Endothelial cell of umbilical vein (primary cell): ENCODE data around the gene RAB40C. TPM values are rescaled to one million over a fixed set of nuclear protein-coding genes. Genes with fewer than 3 reads are reported as not detected.

Experiments used
- BruUV-seq: library from RNA; stranded (reverse); fragments of 400-500 nt; replicated peaks from 2 replicates; lab custom pipeline; 2021; lab: Mats Ljungman, UMichigan
- CTCF ChIA-PET: fragments of 300-600, 350-600 bp; sonication (Branson Sonifier 250); formaldehyde crosslinking; loops from one replicate; lab custom pipeline; 2021; ENCODE audit warnings: antibody characterized with exemption, inconsistent platforms; lab: Charles Lee
- POLR2A ChIA-PET: fragments of 300-600, 350-600 bp; sonication (Branson Sonifier 250); formaldehyde crosslinking; loops from one replicate; lab custom pipeline; 2021; ENCODE audit warnings: antibody characterized with exemption, inconsistent platforms; lab: Charles Lee
- DNase-seq: peaks from one replicate; pipeline ENCODE4 v3.0.0-alpha.2; 2011; ENCODE audit warnings: low read depth, low spot score
- FAIRE-seq: peaks from 2 replicates; lab custom pipeline; 2011; peaks lifted over from hg19 to GRCh38; lab: Jason Lieb, UNC
- H2AFZ ChIP-seq: 2 replicates; pipeline ENCODE4 v1.6.0; 2012; ENCODE audit warnings: low read depth, low read length, control low read depth, inconsistent platforms
- H3K27ac ChIP-seq: 2 replicates; pipeline ENCODE4 v1.5.1; 2011; ENCODE audit warnings: low read depth, mild to moderate bottlenecking, control low read depth, low read length, moderate library complexity; ENCODE audit not compliant: insufficient read depth
- H3K27me3 ChIP-seq, 2 experiments: 2 replicates each; pipeline versions ENCODE4 v1.6.0 to v1.6.1; 2011; ENCODE audit warnings: low read length in 2 of 2, mixed read lengths in 1 of 2; ENCODE audit not compliant: control insufficient read depth in 2 of 2, insufficient read depth in 2 of 2
- H3K36me3 ChIP-seq, 2 experiments: 2 replicates in 1 of 2; 3 replicates in 1 of 2; pipeline ENCODE4 v1.5.1; 2011; ENCODE audit warnings: low read length in 2 of 2, mild to moderate bottlenecking in 1 of 2, moderate library complexity in 1 of 2; ENCODE audit not compliant: control insufficient read depth in 2 of 2, insufficient read depth in 2 of 2; ENCODE audit errors: extremely low read depth in 1 of 2
- H3K4me1 ChIP-seq: 3 replicates; pipeline ENCODE4 v1.5.1; 2011; ENCODE audit warnings: mild to moderate bottlenecking, low read length; ENCODE audit not compliant: control insufficient read depth, insufficient read depth; ENCODE audit errors: extremely low read depth
- H3K4me2 ChIP-seq: 2 replicates; pipeline ENCODE4 v1.6.1; 2011; ENCODE audit warnings: low read length, control low read depth, mixed read lengths; ENCODE audit not compliant: insufficient read depth
- H3K4me3 ChIP-seq, 3 experiments: fragments of 200-600 bp in 1 of 3; sonication (generic), shearing (Covaris generic) in 1 of 3; replicated peaks in 1 of 3; 2 replicates each; pipeline ENCODE4 v1.5.1; 2011 to 2016; ENCODE audit warnings: control low read depth in 3 of 3, low read length in 3 of 3, mild to moderate bottlenecking in 2 of 3, inconsistent platforms in 1 of 3, low read depth in 1 of 3, moderate library complexity in 1 of 3; ENCODE audit not compliant: insufficient read depth in 1 of 3
- H3K79me2 ChIP-seq: 2 replicates; pipeline ENCODE4 v1.6.0; 2012; ENCODE audit warnings: low read length, inconsistent platforms; ENCODE audit not compliant: control insufficient read depth, insufficient read depth
- H3K9ac ChIP-seq: replicated peaks from 2 replicates; pipeline ENCODE3; 2011; ENCODE audit warnings: low read length, control low read depth; ENCODE audit not compliant: insufficient read depth; ENCODE audit errors: extremely low read depth
- H3K9me1 ChIP-seq: replicated peaks from 3 replicates; pipeline ENCODE4 v1.6.0; 2011; ENCODE audit warnings: mild to moderate bottlenecking, low read length; ENCODE audit not compliant: control insufficient read depth, insufficient read depth; ENCODE audit errors: extremely low read depth
- H3K9me3 ChIP-seq: replicated peaks from 2 replicates; pipeline ENCODE4 v1.5.1; 2012; ENCODE audit warnings: low read length, inconsistent platforms; ENCODE audit not compliant: control insufficient read depth, insufficient read depth
- H4K20me1 ChIP-seq: replicated peaks from 2 replicates; pipeline ENCODE3; 2011; ENCODE audit warnings: mild to moderate bottlenecking, low read length; ENCODE audit not compliant: control insufficient read depth, insufficient read depth; ENCODE audit errors: extremely low read depth
- EZH2 ChIP-seq: IDR thresholded peaks from 2 replicates; pipeline ENCODE4 v1.6.1; 2012; ENCODE audit warnings: borderline replicate concordance, low read depth, mild to moderate bottlenecking, moderate library complexity, low read length, inconsistent platforms; ENCODE audit not compliant: severe bottlenecking
- FOS ChIP-seq: IDR thresholded peaks from 2 replicates; pipeline ENCODE4 v1.6.1; 2011; ENCODE audit warnings: mild to moderate bottlenecking, low read length, moderate library complexity, borderline replicate concordance; ENCODE audit not compliant: insufficient read depth
- GATA2 ChIP-seq: IDR thresholded peaks from 2 replicates; pipeline ENCODE4 v1.7.0; 2011; ENCODE audit warnings: low read depth, mild to moderate bottlenecking, moderate library complexity, mixed read lengths, low read length; ENCODE audit not compliant: insufficient read length, insufficient read depth
- JUN ChIP-seq: IDR thresholded peaks from 2 replicates; pipeline ENCODE4 v1.6.1; 2011; ENCODE audit warnings: borderline replicate concordance, low read depth; ENCODE audit not compliant: insufficient read length, insufficient read depth
- MAX ChIP-seq: IDR thresholded peaks from 2 replicates; pipeline ENCODE4 v1.6.1; 2011; ENCODE audit not compliant: insufficient read depth, insufficient read length
- MYC ChIP-seq: IDR thresholded peaks from one replicate; pipeline ENCODE4 v1.6.1; 2011; ENCODE audit warnings: mild to moderate bottlenecking, low read depth, low read length
- POLR2A ChIP-seq: IDR thresholded peaks from 2 replicates; pipeline ENCODE4 v1.6.1; 2012; ENCODE audit warnings: low read depth, mild to moderate bottlenecking, control low read depth, low read length
- POLR2AphosphoS5 ChIP-seq: IDR thresholded peaks from 2 replicates; pipeline ENCODE4 v1.6.1; 2012; ENCODE audit warnings: low read depth, mild to moderate bottlenecking, control low read depth, low read length, moderate library complexity; ENCODE audit not compliant: insufficient read depth
- dilution Hi-C: fragments of 300-500 bp; cut with MboI; formaldehyde crosslinking; loops from one replicate; pipeline ENCODE4 v1.15.0; 2019; ENCODE audit warnings: low sequenced_read_pairs; ENCODE audit not compliant: extremely low pct_ligation_motif_present
- intact Hi-C: fragments of 100-400 bp; cut with micrococcal nuclease; formaldehyde crosslinking; loops from one replicate; pipeline ENCODE4 v1.10.0; 2022
- polyA plus RNA-seq, 4 experiments: library from polyadenylated mRNA; depleted of rRNA in 3 of 4; stranded (reverse) in 3 of 4; unstranded in 1 of 4; fragments of >200 nt; gene quantifications; 2 replicates each; pipeline versions ENCODE4 v1.2.1 to v1.2.3, GENCODE V29; 2011 to 2012; ENCODE audit warnings: missing spikeins in 1 of 4
- total RNA-seq: library from RNA; stranded (reverse); gene quantifications from 2 replicates; pipeline ENCODE4 v1.2.3, GENCODE V29; 2021
- TF ChIP-seq, protein P1 (sequence below), 2 donors: IDR thresholded peaks; 1 replicate in 1 of 2; 2 replicates in 1 of 2; pipeline ENCODE4 v1.5.1; 2011; ENCODE audit warnings: low read length in 2 of 2, mild to moderate bottlenecking in 2 of 2, moderate library complexity in 2 of 2, control low read depth in 1 of 2, inconsistent platforms in 1 of 2, low read depth in 1 of 2; ENCODE audit not compliant: insufficient read depth in 1 of 2; ENCODE audit errors: extremely low read depth in 1 of 2

Gene RAB40C
- total and polyA plus RNA-seq, 2 donors (not counting 3 experiments of a cell fraction or from before 2014, with no cell fraction given): 12.4 to 18.8 TPM

DNA sequence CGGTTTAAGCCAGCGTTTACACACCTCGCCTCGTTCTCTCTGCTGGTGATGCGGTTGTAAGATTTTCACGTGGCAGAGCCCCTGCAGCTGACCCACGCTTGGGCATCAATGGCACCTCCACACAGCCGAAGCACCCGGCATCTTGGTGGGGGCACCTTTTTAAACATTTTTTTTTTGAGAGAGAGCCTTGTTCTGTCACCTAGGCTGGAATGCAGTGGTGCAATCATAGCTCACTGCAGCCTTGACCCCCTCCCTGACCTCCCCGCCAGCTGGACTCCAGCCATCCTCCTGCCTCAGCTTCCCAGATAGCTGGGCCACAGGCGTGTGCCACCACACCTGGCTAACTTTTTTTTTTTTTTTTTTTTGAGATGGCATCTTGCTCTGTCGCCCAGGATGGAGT is 64.2 kb downstream of the RAB40C start:
- peaks cover 0 to 4% of the 10 kb centered on the region in 2 experiments for H3K36me3 ChIP-seq

GRCh38 chr16:657487-657886 is 67.6 kb downstream of the RAB40C start:
- peaks cover 0 to 4% of the 10 kb centered on the region in 2 experiments for H3K36me3 ChIP-seq
- no peak overlapping the region for H3K9ac ChIP-seq
- intact Hi-C loops: no loop called here
- BruUV-seq: no TSS peak
- dilution Hi-C loops: no loop called here
- H3K4me1 ChIP-seq: no peaks in the 10 kb centered on the region
- H4K20me1 ChIP-seq: no peaks in the 10 kb centered on the region
- DNase-seq (no peak), FAIRE-seq (no peak)
- ChIA-PET CTCF (interaction anchor here (1.0 kb wide), 1 partner anchor 9 kb away, joined by 3 read pairs; no protein-coding TSS in a partner anchor), POLR2A (no interaction called here)
- no peaks in the 10 kb centered on the region for H3K9me3 ChIP-seq
- TF ChIP-seq MAX (no peak), FOS (no peak), MYC (no peak), POLR2AphosphoS5 (no peak), JUN (no peak), EZH2 (no peak), POLR2A (no peak), GATA2 (no peak)
- TF ChIP-seq, protein P1, sequence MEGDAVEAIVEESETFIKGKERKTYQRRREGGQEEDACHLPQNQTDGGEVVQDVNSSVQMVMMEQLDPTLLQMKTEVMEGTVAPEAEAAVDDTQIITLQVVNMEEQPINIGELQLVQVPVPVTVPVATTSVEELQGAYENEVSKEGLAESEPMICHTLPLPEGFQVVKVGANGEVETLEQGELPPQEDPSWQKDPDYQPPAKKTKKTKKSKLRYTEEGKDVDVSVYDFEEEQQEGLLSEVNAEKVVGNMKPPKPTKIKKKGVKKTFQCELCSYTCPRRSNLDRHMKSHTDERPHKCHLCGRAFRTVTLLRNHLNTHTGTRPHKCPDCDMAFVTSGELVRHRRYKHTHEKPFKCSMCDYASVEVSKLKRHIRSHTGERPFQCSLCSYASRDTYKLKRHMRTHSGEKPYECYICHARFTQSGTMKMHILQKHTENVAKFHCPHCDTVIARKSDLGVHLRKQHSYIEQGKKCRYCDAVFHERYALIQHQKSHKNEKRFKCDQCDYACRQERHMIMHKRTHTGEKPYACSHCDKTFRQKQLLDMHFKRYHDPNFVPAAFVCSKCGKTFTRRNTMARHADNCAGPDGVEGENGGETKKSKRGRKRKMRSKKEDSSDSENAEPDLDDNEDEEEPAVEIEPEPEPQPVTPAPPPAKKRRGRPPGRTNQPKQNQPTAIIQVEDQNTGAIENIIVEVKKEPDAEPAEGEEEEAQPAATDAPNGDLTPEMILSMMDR (IDR thresholded peaks at IDR 0.05; ENCODE audit: extremely low read depth in 1 of 2, insufficient read depth in 1 of 2, low read depth in 1 of 2, low read length in 2 of 2): no peak
- no peak overlapping the region for H3K4me2 ChIP-seq
- no peak overlapping the region for H3K4me3 ChIP-seq
- H3K27me3 ChIP-seq: no peaks in the 10 kb centered on the region
- no peaks in the 10 kb centered on the region for H3K9me1 ChIP-seq
- no peak overlapping the region for H2AFZ ChIP-seq
- H3K79me2 ChIP-seq: no peaks in the 10 kb centered on the region
- H3K27ac ChIP-seq: no peak overlapping the region

More for the DNA sequence above, 64.2 kb downstream of the RAB40C start:
- Histone ChIP-seq H3K27ac (no peak overlapping the region), H3K4me3 (no peak overlapping the region), H3K9me1 (no peaks in the 10 kb centered on the region), H4K20me1 (no peaks in the 10 kb centered on the region), H3K27me3 (no peaks in the 10 kb centered on the region), H2AFZ (no peak overlapping the region), H3K4me1 (no peaks in the 10 kb centered on the region), H3K9ac (no peak overlapping the region), H3K79me2 (no peaks in the 10 kb centered on the region), H3K4me2 (no peak overlapping the region), H3K9me3 (no peaks in the 10 kb centered on the region)
- intact Hi-C loops: no loop called here
- dilution Hi-C loops: no loop called here
- ChIA-PET CTCF (interaction anchor here (1.0 kb wide), 1 partner anchor 14 kb away, joined by 4 read pairs; the partner anchor contains the start of gene RHOT2), POLR2A (interaction anchor here (0.7 kb wide), 1 partner anchor 76 kb away, joined by 6 read pairs; no protein-coding TSS in a partner anchor)
- no TSS peak for BruUV-seq
- no peak for TF ChIP-seq MYC
- TF ChIP-seq GATA2: no peak
- DNase-seq (no peak), FAIRE-seq (no peak)
